HG03378 (cell line): ENCODE data around the gene HYAL1.
"Not testable (repeated sequence)": the region's sequence is repeated elsewhere in the genome, so short reads cannot be mapped to it uniquely, and the experiment has no call there.

Experiments used
- ATAC-seq: cut with Tn5 transposase; IDR thresholded peaks from one replicate; pipeline ENCODE4 v1.9.1; 2021; ENCODE audit warnings: mild to moderate bottlenecking, moderate library complexity; ENCODE audit not compliant: unreplicated experiment

The HYAL1 gene

DNA sequence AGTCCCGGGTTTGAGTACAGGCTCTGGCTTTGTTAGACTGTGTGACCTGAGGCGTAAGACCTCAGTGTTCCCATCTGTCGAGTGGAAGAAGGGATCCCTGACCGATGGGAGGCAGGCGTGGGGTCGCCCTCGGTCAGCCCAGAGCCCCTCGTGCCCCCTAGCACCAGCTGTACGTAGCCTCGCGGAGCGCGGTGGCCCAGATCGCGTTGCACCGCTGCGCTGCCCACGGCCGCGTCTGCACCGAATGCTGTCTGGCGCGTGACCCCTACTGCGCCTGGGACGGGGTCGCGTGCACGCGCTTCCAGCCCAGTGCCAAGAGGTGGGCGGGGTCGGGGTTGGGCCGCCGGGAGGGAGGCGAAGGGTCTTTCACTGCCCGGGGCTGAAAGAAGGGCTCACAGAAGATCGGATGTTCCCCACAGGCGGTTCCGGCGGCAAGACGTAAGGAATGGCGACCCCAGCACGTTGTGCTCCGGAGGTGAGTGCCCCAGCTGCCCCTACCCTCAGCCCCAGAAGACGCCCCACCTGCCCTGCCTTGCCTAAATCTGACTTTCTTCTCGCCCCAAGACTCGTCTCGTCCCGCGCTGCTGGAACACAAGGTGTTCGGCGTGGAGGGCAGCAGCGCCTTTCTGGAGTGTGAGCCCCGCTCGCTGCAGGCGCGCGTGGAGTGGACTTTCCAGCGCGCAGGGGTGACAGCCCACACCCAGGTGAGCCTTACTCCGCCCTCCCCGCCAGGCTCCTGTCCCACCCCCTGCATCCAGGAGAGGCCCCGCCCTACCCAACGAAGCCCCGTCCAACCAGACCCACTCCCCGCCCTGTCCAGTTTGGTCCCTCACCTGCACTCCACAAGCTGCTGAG lies 28.0 kb downstream of the HYAL1 start:
- no peak for ATAC-seq

GRCh38 chr3:50274371-50275104 lies 28.8 kb downstream of the HYAL1 start:
- ATAC-seq, result no peak

- no peak for ATAC-seq
These were observed 29.7 kb downstream of the HYAL1 start for GRCh38 chr3:50273689-50274065.

- ATAC-seq, result peak; percentile 75
These were observed 30.3 kb downstream of the HYAL1 start for GRCh38 chr3:50272911-50273688.

GRCh38 chr3:50272538-50272910 lies 30.9 kb downstream of the HYAL1 start:
- not testable (repeated sequence) for ATAC-seq

- no peak for ATAC-seq
These were observed 31.9 kb downstream of the HYAL1 start for GRCh38 chr3:50271314-50271936.

DNA sequence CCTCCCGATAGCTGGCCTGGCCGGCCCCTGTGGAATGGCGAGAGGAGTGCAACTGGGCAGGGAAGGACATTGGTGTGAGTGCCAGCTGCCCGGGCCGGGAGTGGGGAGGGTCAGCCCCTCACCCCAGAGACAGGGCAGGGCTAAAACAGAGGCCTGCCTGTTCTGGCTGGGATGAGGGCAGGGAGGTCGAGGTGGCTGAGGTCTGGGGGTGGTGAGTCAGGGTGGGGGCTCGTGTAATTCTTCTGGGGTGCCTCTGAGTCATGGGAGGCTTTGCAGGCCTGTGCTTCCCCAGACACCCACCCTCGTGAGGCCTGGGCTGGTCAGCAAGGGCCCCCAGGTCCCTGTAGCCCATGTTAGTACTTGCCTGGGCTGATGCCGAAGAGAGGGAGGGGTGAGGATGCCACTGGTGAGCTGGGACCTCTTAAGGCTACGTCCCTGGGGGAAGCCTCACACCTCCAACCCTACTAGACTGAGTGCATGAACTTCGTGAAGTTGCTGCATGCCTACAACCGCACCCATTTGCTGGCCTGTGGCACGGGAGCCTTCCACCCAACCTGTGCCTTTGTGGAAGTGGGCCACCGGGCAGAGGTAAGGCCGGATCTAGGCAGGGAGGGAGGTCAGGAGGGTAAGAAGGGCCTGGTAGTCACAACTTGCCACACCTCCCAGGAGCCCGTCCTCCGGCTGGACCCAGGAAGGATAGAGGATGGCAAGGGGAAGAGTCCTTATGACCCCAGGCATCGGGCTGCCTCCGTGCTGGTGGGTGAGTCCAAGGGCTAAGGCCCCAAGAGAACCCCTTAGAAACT lies 32.8 kb downstream of the HYAL1 start:
- ATAC-seq, result no peak

- no peak for ATAC-seq
These were observed 33.4 kb downstream of the HYAL1 start for GRCh38 chr3:50269977-50270413.

- no peak for ATAC-seq
These were observed 33.9 kb downstream of the HYAL1 start for GRCh38 chr3:50269460-50269859.

- no peak for ATAC-seq
These were observed 34.5 kb downstream of the HYAL1 start, which contains the start of gene SEMA3B for GRCh38 chr3:50268703-50269451. Gene SEMA3B (plus strand): TSS chr3:50269147. CDS start chr3:50269241, 94 bp downstream.

- ATAC-seq, result no peak
These were observed 35.1 kb downstream of the HYAL1 start for GRCh38 chr3:50268276-50268675.

DNA sequence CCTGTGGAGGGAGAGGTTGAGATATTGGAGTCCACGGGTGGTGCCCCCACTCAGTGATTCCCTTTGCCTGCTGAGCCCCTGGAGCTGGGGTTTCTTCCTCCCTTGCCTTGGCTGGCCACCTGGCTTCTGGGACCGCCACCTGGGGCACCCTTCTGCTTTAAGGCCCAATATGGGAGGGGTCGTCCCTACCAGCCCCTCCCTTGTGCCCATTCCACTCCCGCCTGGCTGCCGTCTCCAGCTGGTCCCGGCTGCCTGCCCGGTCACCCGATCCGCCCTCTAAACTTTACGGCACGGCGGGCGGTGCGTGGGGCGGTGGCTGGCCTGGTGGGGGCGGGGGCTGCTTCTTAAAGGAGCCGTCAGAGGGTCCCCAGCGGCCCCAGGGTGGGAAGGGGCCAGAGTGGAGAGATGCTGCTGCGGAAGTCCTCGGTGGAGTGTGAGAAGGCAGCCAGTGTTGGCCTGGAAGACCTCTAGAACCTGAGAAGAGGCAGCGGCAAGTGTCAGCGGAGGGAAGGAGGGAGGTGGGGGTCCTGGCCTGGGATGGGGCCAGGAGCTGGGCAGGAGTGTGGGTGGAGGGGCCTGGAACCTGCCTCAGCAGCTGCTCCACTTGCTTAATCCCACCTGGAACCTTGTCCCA lies 36.0 kb downstream of the HYAL1 start:
- no peak for ATAC-seq

DNA sequence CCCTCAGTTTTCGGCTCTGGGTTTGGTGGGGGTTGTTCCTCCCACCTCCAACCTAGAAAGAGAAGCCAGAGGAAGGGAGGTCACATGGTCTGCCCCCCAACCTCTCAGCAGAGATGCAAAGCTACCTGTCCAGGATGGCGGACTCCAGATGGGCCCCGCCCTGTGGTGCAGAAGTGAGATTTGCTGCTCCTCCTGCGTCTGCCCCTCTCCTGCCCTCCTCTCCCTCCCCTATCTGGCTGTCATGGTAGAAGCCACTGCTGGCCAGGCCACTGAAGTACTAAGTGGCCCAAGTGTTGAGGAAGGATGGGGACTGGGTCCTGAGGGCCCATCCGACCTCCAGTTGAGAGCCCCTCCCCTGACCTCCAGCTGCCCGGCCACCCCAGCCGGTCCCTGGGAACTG lies 36.5 kb downstream of the HYAL1 start:
- ATAC-seq, result no peak

- ATAC-seq, result no peak
These were observed 37.4 kb downstream of the HYAL1 start for GRCh38 chr3:50266017-50266416.

DNA sequence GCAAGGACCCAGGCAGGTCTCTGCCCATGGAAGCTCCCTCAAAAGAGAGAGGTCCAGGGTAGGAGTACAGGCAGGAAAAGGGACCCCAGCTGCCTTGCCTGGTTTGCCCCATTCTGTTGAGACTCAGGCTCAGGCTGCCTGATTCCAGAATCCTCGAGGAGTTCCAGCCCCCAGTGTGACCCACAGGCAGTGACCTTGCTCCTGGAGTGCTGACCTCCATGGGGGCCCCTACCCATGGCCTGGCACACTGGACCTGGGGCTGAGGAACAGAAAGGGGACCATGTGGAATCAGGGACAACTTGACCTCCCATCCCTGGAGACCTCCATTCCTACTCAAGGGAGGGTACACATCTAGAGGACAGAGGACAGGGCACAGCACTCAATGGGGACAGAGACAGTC lies 37.8 kb downstream of the HYAL1 start:
- no peak for ATAC-seq

DNA sequence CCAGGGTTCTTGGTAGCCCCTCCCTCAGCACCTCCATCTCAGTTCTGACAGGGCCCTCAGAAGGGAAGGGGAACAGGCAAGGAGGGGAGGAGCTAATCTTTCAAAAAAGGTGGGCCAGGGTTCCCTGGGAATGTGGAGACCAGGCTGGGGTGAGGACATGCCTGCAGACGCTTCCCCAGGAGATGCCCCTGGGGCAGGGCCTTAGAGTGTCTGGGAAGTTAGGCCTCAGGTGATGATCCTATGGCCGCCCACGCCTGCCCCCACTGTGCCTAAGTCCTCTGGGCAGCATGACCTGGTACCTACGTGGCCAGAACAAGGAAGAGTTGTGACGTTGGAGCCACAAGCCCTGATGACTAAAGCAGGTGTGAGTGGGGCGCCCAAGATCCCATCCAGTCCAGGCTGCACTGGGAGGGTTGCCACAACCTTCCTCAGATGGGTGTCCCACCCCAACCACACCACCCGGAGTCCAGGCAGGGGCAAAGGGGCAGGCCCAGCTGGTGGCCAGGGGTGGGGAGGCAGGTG lies 38.3 kb downstream of the HYAL1 start:
- no peak for ATAC-seq

DNA sequence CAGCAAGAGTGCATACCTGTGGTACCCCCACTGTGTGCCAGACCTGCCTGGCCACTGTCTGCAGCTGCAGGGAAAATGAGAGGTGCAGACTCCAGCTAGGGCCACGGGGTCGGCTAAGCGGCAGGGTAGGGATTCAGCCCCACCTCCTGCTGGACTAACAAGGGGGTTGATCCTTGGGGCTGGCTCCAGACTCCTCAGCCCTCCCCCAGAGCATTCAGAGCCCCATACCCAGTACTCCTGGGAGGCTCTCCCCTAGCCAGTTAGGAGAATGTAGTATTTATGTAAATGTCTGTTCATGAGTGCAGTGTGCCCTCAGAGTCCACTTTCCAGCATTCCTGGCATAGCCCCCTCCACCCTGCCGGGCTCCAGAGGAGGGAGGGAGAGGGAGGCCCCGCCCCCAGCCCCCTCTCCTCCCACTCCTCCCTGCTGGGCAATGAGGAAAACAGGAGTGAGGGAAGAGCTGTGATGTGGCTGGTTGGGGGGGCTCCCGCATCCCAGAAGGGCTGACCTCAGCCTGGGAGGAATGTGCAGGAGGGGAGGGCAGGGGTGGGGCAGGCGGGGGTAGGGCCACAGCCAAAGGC lies 38.9 kb downstream of the HYAL1 start:
- no peak for ATAC-seq
